Heart right ventricle (tissue), 16 donors: ENCODE results near the gene FAM193B. TPM values are rescaled to one million over a fixed set of nuclear protein-coding genes. Genes with fewer than 3 reads are reported as not detected.

Experiments
- ATAC-seq, 8 donors: fragments of 200-7000 bp; cut with Tn5 transposase; one replicate each; pipeline ENCODE4 v1.9.1; 2020; ENCODE audit warnings: mild to moderate bottlenecking in 8 of 8, moderate library complexity in 8 of 8, moderate number of reproducible peaks in 1 of 8
- DNase-seq, 2 donors: peaks; one replicate each; pipeline ENCODE4 v3.0.0-alpha.2; 2020
- H3K27ac ChIP-seq, 10 donors: fragments of 200-600 bp; sonication (generic) in 2 of 10; one replicate each; pipeline versions ENCODE4 v1.5.0 to v1.8.0; 2020 to 2022; ENCODE audit warnings: mild to moderate bottlenecking in 3 of 10
- H3K27me3 ChIP-seq, 7 donors: fragments of 200-600 bp; one replicate each; pipeline ENCODE4 v1.8.0; 2021 to 2022; ENCODE audit warnings: mild to moderate bottlenecking in 2 of 7
- H3K36me3 ChIP-seq, 9 donors: fragments of 200-600 bp; sonication (generic) in 1 of 9; one replicate each; pipeline versions ENCODE4 v1.5.0 to v1.8.0; 2020 to 2022; ENCODE audit warnings: mild to moderate bottlenecking in 2 of 9
- H3K4me1 ChIP-seq, 9 donors: fragments of 200-600 bp; sonication (generic) in 1 of 9; one replicate each; pipeline versions ENCODE4 v1.5.0 to v1.8.0; 2020 to 2022; ENCODE audit warnings: mild to moderate bottlenecking in 4 of 9
- H3K4me3 ChIP-seq, 10 donors: fragments of 200-600 bp; sonication (generic) in 2 of 10; one replicate each; pipeline versions ENCODE4 v1.5.0 to v1.8.0; 2020 to 2022; ENCODE audit warnings: mild to moderate bottlenecking in 7 of 10, moderate library complexity in 2 of 10
- H3K9me3 ChIP-seq, 11 donors: fragments of 200-600 bp in 10 of 11; sonication (generic) in 2 of 11; one replicate each; pipeline versions ENCODE4 v1.5.0 to v1.8.0; 2013 to 2022; ENCODE audit warnings: mild to moderate bottlenecking in 2 of 11, control low read depth in 1 of 11, moderate library complexity in 1 of 11
- WGBS, 2 donors: extraction: QIAGEN DNeasy Blood & Tissue Kit; methylation state at CpG; one replicate each; pipeline ENCODE4 v1.1.7; 2013; ENCODE audit warnings: inconsistent platforms in 1 of 2; 5-methylcytosine and 5-hydroxymethylcytosine counted together
- intact Hi-C, 10 donors: fragments of 100-400 bp; cut with DNase I; formaldehyde crosslinking; loops; one replicate each; pipeline versions ENCODE4 v1.11.1 to v1.14.2; 2022
- polyA plus RNA-seq, 2 donors: library from polyadenylated mRNA; stranded (reverse); fragments of 200-250 nt; gene quantifications; one replicate each; pipeline ENCODE4 v1.2.3, GENCODE V29; 2013
- total RNA-seq, 10 donors: library from RNA; stranded (reverse); fragmentation: NEBNext Ultra II Directional in 3 of 10; extraction: Animal tissue kit (Norgen Biotek cat#: 25700) in 3 of 10; gene quantifications; one replicate each; pipeline versions ENCODE4 v1.2.1 to v1.2.4, GENCODE V29; 2021 to 2023
- TF ChIP-seq, protein P1 (sequence below), 9 donors: fragments of 200-600 bp; sonication (generic) in 2 of 9; IDR thresholded peaks; one replicate each; pipeline versions ENCODE4 v1.5.0 to v1.8.0; 2021 to 2022; ENCODE audit warnings: antibody characterized with exemption in 9 of 9, mild to moderate bottlenecking in 5 of 9, moderate library complexity in 1 of 9
- donor health status: Arrhythmogenic right ventricular cardiomyopathy.
- donor health status: ischemic (EF 13 %, LVEDD 7.1; RV severe dilation, severe dysfunction).
- donor health status: healthy with polysubstance abuse.
- donor health status: DM: no; HTN: yes; CAD: no.
- donor health status: DM: no; HTN: no; CAD: no.
- donor health status: ischemic (EF 25% LVEDD 6.9; RV normal size, moderate dysfunction).
- donor health status: ischemic (EF 25% LVEDD 5.7; RV mildly dilated, moderate dysfunction).
- donor health status: healthy.
- donor health status: DM: yes; HTN: yes; CAD: no.
- donor health status: Ischemic cardiomyopathy.
- donor health status: ischemic (EF 35%, LVEDD 5.7; RV mildly dilated, moderate dysfunction).
- donor health status: nonischemic (EF 11% LVEDD 7.7; RV severe dilation, severe dysfunction).
- donor health status: DM: yes; HTN: yes; CAD: no.
- donor health status: PGD.
- donor health status: ischemic (EF 29% LVEDD 5.4; RV normal size, mild dysfunction).
- donor health status: nonischemic (EF 23%, LVEDD 6.1; RV moderate dilation, normal function).

FAM193B gene
- total and polyA plus RNA-seq, 12 donors, result 14.1 to 201 (median 21.7) TPM

DNA sequence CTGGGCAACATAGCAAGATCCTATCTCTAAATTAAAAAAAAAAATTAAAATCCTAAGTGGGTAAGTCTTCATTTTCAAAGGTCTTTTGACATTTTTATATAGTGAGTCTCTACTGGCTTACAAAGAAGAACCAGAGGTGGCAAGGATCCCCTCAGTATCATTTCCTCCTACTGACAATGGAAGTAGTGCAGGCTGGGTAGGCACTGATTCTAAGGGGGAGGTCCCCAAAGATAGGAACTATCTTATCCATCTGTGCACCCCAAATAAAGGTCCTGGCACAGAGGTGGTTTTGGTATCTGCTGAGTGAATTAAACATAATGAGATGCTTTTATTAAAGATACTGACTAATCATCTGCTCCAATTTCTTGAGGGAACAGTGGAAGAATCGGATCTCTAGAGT lies 4.2 kb downstream of the FAM193B start:
- DNase-seq, result no peak
- no peaks in the 10 kb centered on the region for H3K9me3 ChIP-seq
- H3K27ac ChIP-seq, result no peak overlapping the region
- intact Hi-C loops, result loop anchor here in 2 of 10 donors (5.0 kb wide), 1 partner anchor 42 kb away; the partner anchor contains the start of gene TMED9 (in 2 of the 2)
- H3K36me3 ChIP-seq, result peaks cover 0 to 30% (median 7%) of the 10 kb centered on the region in 9 donors
- no peaks in the 10 kb centered on the region for H3K27me3 ChIP-seq
- 83 to 86% methylated on average over 1 of the region's 1 CpG for WGBS, 2 donors
- H3K4me1 ChIP-seq, result peaks cover 12 to 85% (median 58%) of the 10 kb centered on the region in 9 donors
- H3K4me3 ChIP-seq, result no peak overlapping the region
- TF ChIP-seq, protein P1, sequence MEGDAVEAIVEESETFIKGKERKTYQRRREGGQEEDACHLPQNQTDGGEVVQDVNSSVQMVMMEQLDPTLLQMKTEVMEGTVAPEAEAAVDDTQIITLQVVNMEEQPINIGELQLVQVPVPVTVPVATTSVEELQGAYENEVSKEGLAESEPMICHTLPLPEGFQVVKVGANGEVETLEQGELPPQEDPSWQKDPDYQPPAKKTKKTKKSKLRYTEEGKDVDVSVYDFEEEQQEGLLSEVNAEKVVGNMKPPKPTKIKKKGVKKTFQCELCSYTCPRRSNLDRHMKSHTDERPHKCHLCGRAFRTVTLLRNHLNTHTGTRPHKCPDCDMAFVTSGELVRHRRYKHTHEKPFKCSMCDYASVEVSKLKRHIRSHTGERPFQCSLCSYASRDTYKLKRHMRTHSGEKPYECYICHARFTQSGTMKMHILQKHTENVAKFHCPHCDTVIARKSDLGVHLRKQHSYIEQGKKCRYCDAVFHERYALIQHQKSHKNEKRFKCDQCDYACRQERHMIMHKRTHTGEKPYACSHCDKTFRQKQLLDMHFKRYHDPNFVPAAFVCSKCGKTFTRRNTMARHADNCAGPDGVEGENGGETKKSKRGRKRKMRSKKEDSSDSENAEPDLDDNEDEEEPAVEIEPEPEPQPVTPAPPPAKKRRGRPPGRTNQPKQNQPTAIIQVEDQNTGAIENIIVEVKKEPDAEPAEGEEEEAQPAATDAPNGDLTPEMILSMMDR (IDR thresholded peaks at IDR 0.05), result no peak
- no peak for ATAC-seq

DNA sequence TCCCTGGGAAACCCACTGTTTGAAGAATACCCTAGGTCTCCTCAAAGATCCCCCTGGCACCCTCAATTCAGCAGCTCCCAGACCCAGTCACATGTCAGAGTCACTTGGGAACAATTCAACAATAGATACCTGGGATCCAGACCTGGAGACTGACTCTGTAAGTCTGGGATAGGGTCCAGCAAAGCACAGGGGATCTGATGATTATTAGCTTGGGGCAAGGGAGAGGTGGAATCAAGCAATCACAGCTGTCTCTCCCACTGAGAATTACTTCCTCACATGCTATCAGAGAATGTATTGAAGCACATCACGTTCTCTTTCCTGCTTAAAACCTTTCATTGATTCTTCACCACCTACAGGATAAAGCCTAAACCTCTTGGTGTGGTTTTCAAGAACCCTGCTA lies 5.9 kb downstream of the FAM193B start:
- peaks cover 15 to 93% (median 69%) of the 10 kb centered on the region in 9 donors for H3K4me1 ChIP-seq
- WGBS, 2 donors, result 31 to 41% methylated on average over 1 of the region's 1 CpG
- no peaks in the 10 kb centered on the region for H3K27me3 ChIP-seq
- H3K27ac ChIP-seq, result peak overlapping the region in 4 of 10 donors; percentile 15 to 52 (median 33)
- no peak for DNase-seq
- peaks cover 0 to 30% (median 7%) of the 10 kb centered on the region in 9 donors for H3K36me3 ChIP-seq
- no peak for ATAC-seq
- no peaks in the 10 kb centered on the region for H3K9me3 ChIP-seq
- TF ChIP-seq, protein P1 (IDR thresholded peaks at IDR 0.05), result no peak
- H3K4me3 ChIP-seq, result no peak overlapping the region
- intact Hi-C loops, result loop anchor here in 1 of 10 donors (10.0 kb wide), 1 partner anchor 46 kb away; the partner anchor contains the start of gene TMED9

DNA sequence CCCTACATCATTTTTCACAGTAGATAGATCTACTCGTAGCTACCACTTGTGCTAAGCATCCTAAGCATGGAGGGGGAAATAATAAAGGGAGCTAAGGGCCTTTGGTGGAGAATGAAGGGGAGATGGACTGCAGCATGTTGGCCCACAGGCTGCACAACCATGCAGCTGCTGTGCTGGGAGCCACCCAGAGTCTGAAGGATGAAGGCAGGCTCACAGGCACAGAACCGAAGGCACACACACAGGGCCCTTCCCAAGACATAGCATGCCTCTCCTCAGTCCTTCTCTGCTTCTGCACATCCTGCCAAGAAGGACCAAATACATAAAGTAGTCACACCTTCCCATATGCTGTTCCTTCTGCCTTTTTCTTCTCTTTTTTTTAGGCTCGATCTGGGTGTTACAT lies 6.6 kb downstream of the FAM193B start:
- intact Hi-C loops, result loop anchor here in 1 of 10 donors (10.0 kb wide), 1 partner anchor 47 kb away; the partner anchor contains the start of gene TMED9
- ATAC-seq, result no peak
- TF ChIP-seq, protein P1 (IDR thresholded peaks at IDR 0.05), result no peak
- Histone ChIP-seq H3K27ac (peak overlapping the region in 4 of 10 donors; percentile 15 to 52 (median 36)), H3K9me3 (no peaks in the 10 kb centered on the region), H3K27me3 (no peaks in the 10 kb centered on the region), H3K4me3 (no peak overlapping the region), H3K36me3 (peaks cover 0 to 32% (median 7%) of the 10 kb centered on the region in 9 donors), H3K4me1 (peaks cover 11 to 93% (median 69%) of the 10 kb centered on the region in 9 donors)
- no peak for DNase-seq
- WGBS, 2 donors, result 59 to 75% methylated on average over 3 of the region's 3 CpGs

DNA sequence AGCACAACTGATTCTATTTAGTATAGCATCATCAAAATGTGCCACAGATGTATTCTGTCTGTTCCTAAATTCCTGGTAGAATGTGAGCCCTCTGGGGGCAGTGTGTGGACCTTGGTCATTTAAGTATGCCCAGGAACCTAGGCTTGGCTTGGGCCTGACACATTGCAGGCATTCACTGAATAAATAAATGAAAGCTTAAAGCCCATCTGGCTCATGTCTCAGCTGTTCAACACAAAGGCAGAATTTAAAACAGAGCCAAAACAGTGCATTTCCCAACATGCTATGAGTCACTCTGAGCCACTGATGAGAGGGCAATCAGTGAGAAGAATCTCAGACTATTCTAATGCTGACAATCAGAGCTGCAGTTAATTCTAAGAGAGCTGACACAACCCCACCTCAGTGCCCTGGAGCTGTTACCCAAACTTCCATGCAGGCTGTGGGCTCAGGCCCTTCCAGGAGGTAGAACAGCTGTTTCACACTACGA lies 8.1 kb downstream of the FAM193B start:
- intact Hi-C loops, result loop anchor here in 1 of 10 donors (10.0 kb wide), 1 partner anchor 49 kb away; the partner anchor contains the start of gene TMED9
- H3K36me3 ChIP-seq, result peaks cover 0 to 28% (median 3%) of the 10 kb centered on the region in 9 donors
- no peaks in the 10 kb centered on the region for H3K27me3 ChIP-seq
- peak overlapping the region; percentile 2 to 88 (median 72) for H3K27ac ChIP-seq
- TF ChIP-seq, protein P1 (IDR thresholded peaks at IDR 0.05), result no peak
- H3K4me1 ChIP-seq, result peaks cover 6 to 86% (median 65%) of the 10 kb centered on the region in 9 donors
- no peak overlapping the region for H3K4me3 ChIP-seq
- H3K9me3 ChIP-seq, result no peaks in the 10 kb centered on the region
- DNase-seq (peak; percentile 28 to 39), ATAC-seq (peak; percentile 63 to 80 (median 72))
- 70 to 82% methylated on average over 1 of the region's 1 CpG for WGBS, 2 donors
